HL-60 (cell line): ENCODE data around the gene SDK1.

Experiments
- DNase-seq, 2 experiments: peaks; one replicate each; pipeline ENCODE4 v3.0.0-alpha.2; 2010 to 2020; ENCODE audit warnings: low read depth in 1 of 2, low spot score in 1 of 2
- H3K27ac ChIP-seq: fragments of 250-450 bp; sonication (Bioruptor Pico); replicated peaks from 2 replicates; pipeline ENCODE4 v1.5.1; 2020; ENCODE audit warnings: mild to moderate bottlenecking, moderate library complexity
- H3K27me3 ChIP-seq: fragments of 250-450 bp; sonication (Bioruptor Pico); 2 replicates; pipeline ENCODE4 v1.5.1; 2021; ENCODE audit warnings: mild to moderate bottlenecking, moderate library complexity; ENCODE audit not compliant: insufficient read depth, poor library complexity, severe bottlenecking
- H3K4me3 ChIP-seq: replicated peaks from 2 replicates; pipeline ENCODE4 v1.5.1; 2011; ENCODE audit warnings: mild to moderate bottlenecking, control low read depth, low read length; ENCODE audit not compliant: insufficient read depth
- CTCF ChIP-seq: IDR thresholded peaks from one replicate; pipeline ENCODE4 v1.5.1; 2011; ENCODE audit warnings: low read length, control low read depth, inconsistent platforms; ENCODE audit not compliant: insufficient read depth
- GABPA ChIP-seq: IDR thresholded peaks from 2 replicates; pipeline ENCODE4 v1.6.1; 2012; ENCODE audit warnings: low read depth
- POLR2AphosphoS5 ChIP-seq: IDR thresholded peaks from 2 replicates; pipeline ENCODE4 v1.6.1; 2012; ENCODE audit warnings: low read depth
- REST ChIP-seq: IDR thresholded peaks from 2 replicates; pipeline ENCODE4 v1.6.1; 2012; ENCODE audit warnings: low read depth; ENCODE audit not compliant: insufficient replicate concordance
- SPI1 ChIP-seq: IDR thresholded peaks from 2 replicates; pipeline ENCODE4 v1.6.1; 2012; ENCODE audit warnings: low read depth, mild to moderate bottlenecking, borderline replicate concordance

Gene SDK1

GRCh38 chr7:4113271-4113670, 812.2 kb downstream of the SDK1 start:
- TF ChIP-seq CTCF (no peak), GABPA (no peak), SPI1 (no peak), REST (no peak), POLR2AphosphoS5 (no peak)

GRCh38 chr7:4113976-4114375, 812.9 kb downstream of the SDK1 start:
- H3K27me3 ChIP-seq, result no peaks in the 10 kb centered on the region
- no peak for TF ChIP-seq SPI1
- TF ChIP-seq REST, result no peak
- TF ChIP-seq GABPA, result no peak
- no peak for TF ChIP-seq POLR2AphosphoS5
- no peak overlapping the region for H3K4me3 ChIP-seq
- DNase-seq, result no peak
- H3K27ac ChIP-seq, result no peak overlapping the region

More at GRCh38 chr7:4113271-4113670, 812.2 kb downstream of the SDK1 start:
- DNase-seq, result no peak
- no peak overlapping the region for H3K27ac ChIP-seq
- H3K4me3 ChIP-seq, result no peak overlapping the region
- no peaks in the 10 kb centered on the region for H3K27me3 ChIP-seq

- no peak for TF ChIP-seq REST
- TF ChIP-seq CTCF, result no peak
- Histone ChIP-seq H3K27ac (no peak overlapping the region), H3K27me3 (no peaks in the 10 kb centered on the region), H3K4me3 (no peak overlapping the region)
- DNase-seq, result no peak
Measured at GRCh38 chr7:4115442-4115841, 814.4 kb downstream of the SDK1 start.
